ENCODE results near the gene WDSUB1. TPM values are rescaled to one million over a fixed set of nuclear protein-coding genes. Genes with fewer than 3 reads are reported as not detected.

The WDSUB1 gene
- total RNA-seq, 1 experiment from 2014 or later, result not detected

DNA sequence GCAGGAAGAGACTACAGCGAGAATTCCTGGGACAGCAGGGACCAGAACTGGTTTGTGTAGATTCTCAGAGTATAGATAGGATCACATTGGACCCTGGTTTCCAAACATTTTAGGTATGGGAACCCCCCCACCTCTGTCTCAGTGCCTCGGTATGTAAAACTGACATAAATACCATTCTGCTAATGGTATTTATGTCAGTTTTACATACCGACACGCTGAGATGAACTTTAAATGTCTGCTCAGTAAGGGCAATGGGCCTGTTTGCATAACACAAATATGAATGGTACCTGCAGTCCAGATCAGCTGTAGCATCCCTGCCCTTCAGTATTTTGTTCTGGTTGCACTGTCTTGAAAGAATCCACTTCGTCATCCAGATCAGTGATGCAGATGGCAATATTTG, 73.2 kb downstream of the WDSUB1 start:
- no peaks in the 10 kb centered on the region for H4K20me1 ChIP-seq (ENCODE audit: insufficient read depth, low read depth, low read length)
- no peak overlapping the region for H3K9ac ChIP-seq (ENCODE audit: low read length)
- H3K79me2 ChIP-seq (ENCODE audit: low read length), result no peaks in the 10 kb centered on the region
- no peaks in the 10 kb centered on the region for H3K9me3 ChIP-seq (ENCODE audit: low read length)
- no peaks in the 10 kb centered on the region for H3K27me3 ChIP-seq (ENCODE audit: low read length)
- no peak overlapping the region for H3K27ac ChIP-seq (ENCODE audit: low read length)
- no peak overlapping the region for H2AFZ ChIP-seq (ENCODE audit: low read length)
- H3K4me3 ChIP-seq (ENCODE audit: low read length), result no peak overlapping the region
- no peak overlapping the region for H3K4me2 ChIP-seq (ENCODE audit: low read depth, low read length, poor library complexity, severe bottlenecking)
- peaks cover 3% of the 10 kb centered on the region; the same call in 1 of the 2 replicates for H3K4me1 ChIP-seq (ENCODE audit: low read length)
- no peak for DNase-seq
- H3K9me2 ChIP-seq (replicated peaks; ENCODE audit: insufficient read depth, low read length), result no peaks in the 10 kb centered on the region
- no peaks in the 10 kb centered on the region for H3K36me3 ChIP-seq (ENCODE audit: insufficient read depth, low read length)

DNA sequence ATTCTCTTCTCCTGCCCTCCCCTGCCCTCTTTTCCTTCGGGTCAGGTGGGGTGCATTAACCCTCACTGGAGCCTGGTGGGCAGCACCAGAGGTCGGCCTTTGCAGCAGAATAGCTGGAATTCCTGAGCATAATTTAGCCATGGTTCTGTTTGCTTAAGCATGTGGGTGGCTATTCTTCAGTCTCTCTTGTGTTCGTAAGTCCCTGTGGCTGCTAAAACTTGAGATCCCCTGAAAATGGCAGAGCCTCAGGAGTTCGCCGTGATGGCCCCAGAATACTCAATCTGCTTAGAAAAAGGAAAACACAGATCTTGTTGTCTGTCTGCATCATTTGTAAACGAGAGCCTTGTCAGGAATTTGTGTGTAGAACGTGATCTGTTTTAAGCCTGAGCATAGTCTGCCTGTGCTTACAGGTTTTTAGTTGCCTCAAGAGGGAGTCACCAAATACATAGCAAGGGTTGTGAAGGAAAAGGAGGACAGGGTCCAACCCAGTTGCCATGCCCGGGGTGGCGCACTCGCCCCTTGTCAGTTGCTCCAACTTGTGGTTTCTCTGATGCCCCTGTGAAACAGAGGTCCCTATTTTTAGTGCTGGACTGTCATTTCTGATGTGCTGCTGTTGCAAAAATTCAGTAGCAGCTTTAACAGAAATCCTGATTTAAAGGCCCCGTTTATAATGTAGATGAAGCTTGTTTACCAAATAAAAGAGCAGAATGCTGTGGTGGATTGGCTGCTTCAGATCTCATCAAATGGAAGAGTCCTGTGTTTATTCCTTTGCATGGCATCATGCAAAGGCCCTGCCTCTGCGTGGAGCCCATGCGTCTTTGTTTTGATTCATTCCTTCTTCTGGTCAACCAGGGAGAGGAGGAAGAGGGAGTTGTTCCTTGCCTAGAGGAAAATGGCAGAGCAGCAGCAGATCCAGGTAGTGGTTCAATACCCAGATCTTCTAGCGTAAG, 74.8 kb downstream of the WDSUB1 start:
- DNase-seq, result no peak
- no peaks in the 10 kb centered on the region for H3K36me3 ChIP-seq (ENCODE audit: insufficient read depth, low read length)
- H3K4me2 ChIP-seq (ENCODE audit: low read depth, low read length, poor library complexity, severe bottlenecking), result no peak overlapping the region
- H3K9me2 ChIP-seq (replicated peaks; ENCODE audit: insufficient read depth, low read length), result no peaks in the 10 kb centered on the region
- H3K79me2 ChIP-seq (ENCODE audit: low read length), result no peaks in the 10 kb centered on the region
- no peaks in the 10 kb centered on the region for H3K27me3 ChIP-seq (ENCODE audit: low read length)
- H4K20me1 ChIP-seq (ENCODE audit: insufficient read depth, low read depth, low read length), result no peaks in the 10 kb centered on the region
- peaks cover 3% of the 10 kb centered on the region; the same call in 1 of the 2 replicates for H3K4me1 ChIP-seq (ENCODE audit: low read length)
- no peak overlapping the region for H3K9ac ChIP-seq (ENCODE audit: low read length)
- no peak overlapping the region for H3K27ac ChIP-seq (ENCODE audit: low read length)
- H3K4me3 ChIP-seq (ENCODE audit: low read length), result no peak overlapping the region
- H2AFZ ChIP-seq (ENCODE audit: low read length), result no peak overlapping the region
- no peaks in the 10 kb centered on the region for H3K9me3 ChIP-seq (ENCODE audit: low read length)

DNA sequence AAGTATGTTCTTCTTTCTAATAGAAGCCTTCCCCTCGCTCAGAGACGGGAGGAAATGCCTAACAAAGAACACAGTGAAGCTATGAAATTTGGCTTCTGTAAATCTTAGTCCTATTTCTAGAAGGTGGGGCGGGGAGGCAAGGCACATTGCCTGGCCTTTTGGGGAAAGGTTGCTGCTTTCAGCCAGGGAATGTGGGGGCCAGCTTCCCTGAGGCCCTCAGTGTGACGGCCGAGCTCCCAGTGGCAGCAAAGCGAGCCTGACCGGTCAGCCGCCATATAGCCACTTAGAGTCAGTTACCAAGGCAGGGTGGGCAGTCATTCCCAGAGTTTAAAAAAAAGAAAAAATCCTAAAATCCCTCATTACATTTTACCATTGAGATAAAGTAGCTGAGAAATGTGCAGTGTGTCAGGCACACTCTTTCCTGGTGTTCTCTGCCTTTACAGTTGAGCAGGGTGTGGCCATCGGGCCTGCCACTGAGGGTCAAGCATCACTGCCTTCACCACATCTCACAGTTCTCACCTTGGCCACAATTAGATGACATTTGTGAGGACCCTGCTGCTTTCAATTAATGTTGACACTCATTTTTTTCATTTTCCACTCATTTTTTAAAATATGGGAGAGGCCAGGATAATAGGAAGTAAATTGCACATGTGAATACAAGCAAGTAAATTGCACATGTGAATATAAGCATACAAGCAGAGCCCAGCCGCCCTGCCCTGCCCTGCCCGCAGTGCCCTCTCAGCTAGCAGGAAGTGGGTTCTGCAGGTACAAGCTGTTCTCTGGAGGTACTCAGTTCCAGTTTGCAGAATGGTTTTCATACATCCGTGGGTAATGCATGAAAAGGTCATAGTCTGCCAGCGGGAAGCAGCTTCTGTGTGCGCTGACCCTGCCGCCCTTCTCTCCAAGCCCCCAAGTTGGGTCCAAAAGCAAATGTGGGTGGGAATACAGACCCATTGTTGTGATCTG, 76.9 kb downstream of the WDSUB1 start:
- Histone ChIP-seq H3K4me1 (ENCODE audit: low read length) (peaks cover 3% of the 10 kb centered on the region; the same call in 1 of the 2 replicates), H3K27me3 (ENCODE audit: low read length) (no peaks in the 10 kb centered on the region), H3K79me2 (ENCODE audit: low read length) (no peaks in the 10 kb centered on the region), H3K4me3 (ENCODE audit: low read length) (no peak overlapping the region), H3K36me3 (ENCODE audit: insufficient read depth, low read length) (no peaks in the 10 kb centered on the region), H3K9me2 (replicated peaks; ENCODE audit: insufficient read depth, low read length) (no peaks in the 10 kb centered on the region), H3K9me3 (ENCODE audit: low read length) (no peaks in the 10 kb centered on the region), H3K9ac (ENCODE audit: low read length) (no peak overlapping the region), H3K27ac (ENCODE audit: low read length) (no peak overlapping the region), H2AFZ (ENCODE audit: low read length) (no peak overlapping the region), H4K20me1 (ENCODE audit: insufficient read depth, low read depth, low read length) (no peaks in the 10 kb centered on the region), H3K4me2 (ENCODE audit: low read depth, low read length, poor library complexity, severe bottlenecking) (no peak overlapping the region)
- DNase-seq, result no peak

DNA sequence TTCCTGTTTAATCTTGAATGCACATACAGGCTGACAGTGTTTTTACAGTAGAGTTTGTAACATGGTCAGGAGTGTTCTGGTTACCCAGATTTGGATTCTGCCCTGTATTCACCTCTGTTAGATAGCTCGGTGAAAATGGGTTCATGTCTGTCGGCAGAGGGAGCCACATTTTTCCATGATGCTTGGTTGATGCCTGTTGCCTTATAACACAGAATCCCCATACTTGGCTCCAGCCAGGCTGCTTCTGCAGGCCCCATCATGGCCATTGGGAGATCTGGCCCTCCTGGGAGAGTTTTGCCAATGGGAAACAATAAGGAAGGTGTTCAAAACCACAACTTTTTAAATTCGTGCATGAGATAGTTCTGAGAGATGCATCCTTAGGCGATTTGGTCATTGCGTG, 78.1 kb downstream of the WDSUB1 start:
- Histone ChIP-seq H3K9me2 (replicated peaks; ENCODE audit: insufficient read depth, low read length) (no peaks in the 10 kb centered on the region), H3K27me3 (ENCODE audit: low read length) (no peaks in the 10 kb centered on the region), H3K79me2 (ENCODE audit: low read length) (no peaks in the 10 kb centered on the region), H4K20me1 (ENCODE audit: insufficient read depth, low read depth, low read length) (no peaks in the 10 kb centered on the region), H3K9me3 (ENCODE audit: low read length) (no peaks in the 10 kb centered on the region), H3K4me2 (ENCODE audit: low read depth, low read length, poor library complexity, severe bottlenecking) (no peak overlapping the region), H3K9ac (ENCODE audit: low read length) (no peak overlapping the region), H2AFZ (ENCODE audit: low read length) (no peak overlapping the region), H3K27ac (ENCODE audit: low read length) (no peak overlapping the region), H3K36me3 (ENCODE audit: insufficient read depth, low read length) (no peaks in the 10 kb centered on the region), H3K4me3 (ENCODE audit: low read length) (no peak overlapping the region), H3K4me1 (ENCODE audit: low read length) (peaks cover 2% of the 10 kb centered on the region; the same call in 1 of the 2 replicates)
- DNase-seq, result no peak

DNA sequence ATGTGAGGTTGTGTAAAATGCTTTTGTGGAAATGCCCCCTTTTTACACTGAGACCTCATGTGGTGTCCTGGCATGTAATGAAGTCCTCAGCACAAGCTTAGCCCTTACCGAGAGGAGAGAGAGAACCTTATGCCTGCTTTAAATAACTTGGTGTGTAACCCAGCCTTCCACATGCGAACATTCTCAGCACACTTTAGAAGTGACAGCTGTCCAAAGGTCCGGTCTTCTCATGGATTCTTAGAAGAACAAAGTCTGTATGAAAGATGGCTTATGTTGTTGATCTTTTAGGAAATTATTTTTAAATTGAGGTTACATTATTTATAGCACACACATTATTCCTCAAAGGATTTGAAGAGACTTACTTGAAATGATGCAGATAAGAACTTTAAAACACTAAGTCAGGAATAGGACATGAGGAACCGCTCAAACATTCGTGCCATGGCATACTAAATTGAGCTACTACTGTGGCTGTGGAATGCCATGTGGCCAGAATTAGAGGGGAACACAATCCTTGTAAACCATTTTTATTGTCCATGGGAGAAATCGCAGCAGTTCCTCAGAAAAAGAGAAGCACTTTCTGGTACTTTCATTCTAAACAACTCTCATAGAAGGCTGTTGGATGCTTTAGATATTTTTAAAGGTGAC, 79.6 kb downstream of the WDSUB1 start:
- H3K27ac ChIP-seq (ENCODE audit: low read length), result no peak overlapping the region
- H3K27me3 ChIP-seq (ENCODE audit: low read length), result no peaks in the 10 kb centered on the region
- H3K9me3 ChIP-seq (ENCODE audit: low read length), result no peaks in the 10 kb centered on the region
- H3K79me2 ChIP-seq (ENCODE audit: low read length), result no peaks in the 10 kb centered on the region
- no peaks in the 10 kb centered on the region for H3K36me3 ChIP-seq (ENCODE audit: insufficient read depth, low read length)
- no peak overlapping the region for H3K9ac ChIP-seq (ENCODE audit: low read length)
- no peaks in the 10 kb centered on the region for H4K20me1 ChIP-seq (ENCODE audit: insufficient read depth, low read depth, low read length)
- H3K4me2 ChIP-seq (ENCODE audit: low read depth, low read length, poor library complexity, severe bottlenecking), result no peak overlapping the region
- H3K4me3 ChIP-seq (ENCODE audit: low read length), result no peak overlapping the region
- H3K4me1 ChIP-seq (ENCODE audit: low read length), result no peaks in the 10 kb centered on the region
- no peak for DNase-seq
- no peak overlapping the region for H2AFZ ChIP-seq (ENCODE audit: low read length)
- no peaks in the 10 kb centered on the region for H3K9me2 ChIP-seq (replicated peaks; ENCODE audit: insufficient read depth, low read length)

DNA sequence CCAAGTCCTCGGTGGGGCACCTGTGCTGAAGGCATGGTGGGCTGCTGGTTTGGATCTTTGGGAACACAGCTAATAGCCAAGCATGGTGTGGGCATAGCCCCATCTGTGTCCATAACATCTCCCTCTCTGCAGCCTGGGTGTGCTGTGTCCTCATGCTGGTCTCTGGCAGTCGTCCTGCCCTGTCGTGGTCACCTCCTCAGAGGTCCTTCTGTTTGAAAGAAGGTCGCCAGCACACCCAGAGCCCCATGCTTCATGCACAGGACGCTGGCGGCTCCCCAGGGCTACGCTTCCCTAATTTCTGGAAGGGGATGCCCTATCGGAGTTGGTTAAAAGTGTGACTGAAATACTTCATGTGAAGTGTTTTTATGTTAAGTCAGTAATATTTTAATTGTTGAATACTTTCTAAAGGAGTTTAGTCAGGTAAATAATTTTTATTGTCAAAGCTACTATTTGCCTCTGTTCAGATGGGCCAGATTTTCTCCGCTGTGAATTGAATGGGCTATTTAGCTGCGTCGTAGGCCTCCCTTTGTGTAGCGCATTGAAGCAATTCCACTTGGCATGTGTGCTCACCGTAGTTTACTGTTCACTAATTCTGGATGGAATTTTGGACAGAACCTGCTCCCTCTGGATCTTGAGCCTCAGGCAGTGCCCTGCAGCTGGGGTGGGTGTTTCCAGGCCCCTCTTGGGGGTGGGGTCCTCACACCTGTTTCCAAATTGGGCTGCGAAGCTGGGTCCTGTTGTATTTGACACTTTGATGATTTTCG, 81.9 kb downstream of the WDSUB1 start:
- H4K20me1 ChIP-seq (ENCODE audit: insufficient read depth, low read depth, low read length), result no peaks in the 10 kb centered on the region
- H3K4me3 ChIP-seq (ENCODE audit: low read length), result no peak overlapping the region
- H3K4me1 ChIP-seq (ENCODE audit: low read length), result no peaks in the 10 kb centered on the region
- H2AFZ ChIP-seq (ENCODE audit: low read length), result no peak overlapping the region
- no peak overlapping the region for H3K9ac ChIP-seq (ENCODE audit: low read length)
- no peaks in the 10 kb centered on the region for H3K9me2 ChIP-seq (replicated peaks; ENCODE audit: insufficient read depth, low read length)
- H3K36me3 ChIP-seq (ENCODE audit: insufficient read depth, low read length), result no peaks in the 10 kb centered on the region
- DNase-seq, result no peak
- no peak overlapping the region for H3K27ac ChIP-seq (ENCODE audit: low read length)
- H3K9me3 ChIP-seq (ENCODE audit: low read length), result no peaks in the 10 kb centered on the region
- no peaks in the 10 kb centered on the region for H3K27me3 ChIP-seq (ENCODE audit: low read length)
- no peaks in the 10 kb centered on the region for H3K79me2 ChIP-seq (ENCODE audit: low read length)
- no peak overlapping the region for H3K4me2 ChIP-seq (ENCODE audit: low read depth, low read length, poor library complexity, severe bottlenecking)

DNA sequence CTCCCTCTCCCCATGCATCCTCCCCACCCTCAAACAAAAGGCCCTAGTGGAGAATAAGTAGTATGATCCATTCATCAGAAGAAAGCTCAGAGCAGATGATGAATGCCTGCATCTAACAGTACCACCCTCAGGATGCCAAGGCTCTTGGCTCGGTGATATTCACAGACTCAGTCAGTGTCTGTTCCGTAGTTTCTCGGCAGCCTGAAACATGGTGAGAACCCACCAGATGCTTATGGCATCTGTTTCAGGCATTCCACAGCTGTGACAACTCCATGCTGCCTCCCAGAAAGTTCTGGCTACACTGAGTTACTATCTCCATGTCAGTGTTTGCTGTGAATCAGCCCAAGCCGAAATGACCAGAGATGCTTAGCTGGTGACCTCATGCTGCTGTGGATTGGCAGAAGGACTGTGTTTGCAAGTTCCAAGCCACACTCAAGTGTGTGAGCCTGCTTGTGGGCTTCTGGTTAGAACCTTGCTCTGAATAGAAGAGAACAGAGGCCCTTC, 83.9 kb downstream of the WDSUB1 start:
- DNase-seq, result no peak
- Histone ChIP-seq H3K9ac (ENCODE audit: low read length) (no peak overlapping the region), H3K79me2 (ENCODE audit: low read length) (no peaks in the 10 kb centered on the region), H3K36me3 (ENCODE audit: insufficient read depth, low read length) (no peaks in the 10 kb centered on the region), H3K27me3 (ENCODE audit: low read length) (no peaks in the 10 kb centered on the region), H3K4me3 (ENCODE audit: low read length) (no peak overlapping the region), H3K4me2 (ENCODE audit: low read depth, low read length, poor library complexity, severe bottlenecking) (no peak overlapping the region), H3K9me2 (replicated peaks; ENCODE audit: insufficient read depth, low read length) (no peaks in the 10 kb centered on the region), H3K4me1 (ENCODE audit: low read length) (no peaks in the 10 kb centered on the region), H4K20me1 (ENCODE audit: insufficient read depth, low read depth, low read length) (no peaks in the 10 kb centered on the region), H3K27ac (ENCODE audit: low read length) (no peak overlapping the region), H2AFZ (ENCODE audit: low read length) (no peak overlapping the region), H3K9me3 (ENCODE audit: low read length) (no peaks in the 10 kb centered on the region)

Data from Karpas-422 (cell line).